CD4-positive, alpha-beta T cell treated with Interleukin-15 for 1 hour (primary cell): ENCODE measurements around the gene NEUROD4.

Experiments used
- DNase-seq: peaks from one replicate; pipeline ENCODE4 v3.0.0-alpha.2; 2020

NEUROD4 gene

GRCh38 chr12:55063291-55063690 lies 43.5 kb downstream of the NEUROD4 start:
- no peak for DNase-seq

GRCh38 chr12:55065535-55065934 lies 45.8 kb downstream of the NEUROD4 start:
- no peak for DNase-seq

- DNase-seq = no peak
Measured at GRCh38 chr12:55067701-55068100, 47.9 kb downstream of the NEUROD4 start.

- peak; percentile 27 for DNase-seq
Measured at GRCh38 chr12:55068416-55069010, 48.7 kb downstream of the NEUROD4 start.

- DNase-seq = peak; percentile 78
Measured at GRCh38 chr12:55072083-55072482, 52.3 kb downstream of the NEUROD4 start.

- DNase-seq = peak; percentile 67
Measured at GRCh38 chr12:55073043-55074022, 53.6 kb downstream of the NEUROD4 start.

- DNase-seq = no peak
Measured at GRCh38 chr12:55074806-55075205, 55.0 kb downstream of the NEUROD4 start.
